ENCODE measurements around the gene FAP.

Gene FAP

GRCh38 chr2:162243294-162243693 is at the start of gene FAP:
FAP (minus strand) TSS chr2:162243445; CDS start chr2:162243327, 118 bp downstream.
- DNase-seq = no peak
- intact Hi-C loops (cut with DNase I) = no loop called here

DNA sequence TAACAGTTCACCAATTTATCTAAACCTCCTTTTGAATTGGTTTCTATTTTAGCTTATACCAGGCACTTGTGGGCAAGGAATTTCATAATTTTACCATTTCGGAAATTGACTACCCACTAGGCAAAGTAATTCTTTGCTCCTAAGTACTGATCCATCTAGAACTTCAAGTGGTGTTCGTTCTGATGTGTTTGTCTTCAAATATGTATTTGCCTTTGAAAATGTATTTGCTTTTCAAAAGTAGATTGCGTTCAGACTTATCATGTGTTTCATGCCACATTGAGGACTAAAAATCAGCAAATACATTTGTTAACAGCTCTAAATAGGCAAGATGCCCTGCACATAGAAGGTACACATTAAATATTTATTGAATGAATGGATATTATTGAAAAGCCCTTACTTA is 48.5 kb upstream of the FAP start:
- no peak for DNase-seq
- intact Hi-C loops (cut with DNase I) = loop anchor here (10.0 kb wide), 1 partner anchor 707 kb away; no protein-coding TSS in a partner anchor

- no peak for DNase-seq
- intact Hi-C loops (cut with DNase I) = no loop called here
These were observed 39.6 kb upstream of the FAP start for GRCh38 chr2:162282765-162283425.

DNA sequence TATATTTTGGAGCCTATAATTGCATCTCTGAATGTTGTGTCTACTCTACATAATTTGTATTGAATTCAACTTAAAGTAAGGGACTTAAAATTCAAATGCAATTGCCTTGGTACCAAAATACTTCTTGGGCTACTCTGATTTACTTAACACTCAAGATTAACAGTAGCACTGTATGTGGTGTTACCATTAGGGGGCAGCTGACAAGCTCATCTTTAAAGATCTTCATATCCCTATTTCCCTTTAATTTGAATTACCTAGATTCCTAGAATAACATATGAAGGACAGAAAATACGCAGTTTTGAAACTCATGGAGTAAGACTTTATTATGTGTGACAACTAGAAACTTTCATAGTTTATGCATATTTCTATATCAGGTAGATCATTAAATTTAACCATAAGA is 37.4 kb upstream of the FAP start:
- DNase-seq = no peak
- intact Hi-C loops (cut with DNase I) = no loop called here

- intact Hi-C loops (cut with DNase I) = no loop called here
- DNase-seq = no peak
These were observed 34.1 kb upstream of the FAP start for GRCh38 chr2:162277381-162277780.

GRCh38 chr2:162267996-162268395 is 24.8 kb upstream of the FAP start:
- intact Hi-C loops (cut with DNase I) = no loop called here
- DNase-seq = no peak

DNA sequence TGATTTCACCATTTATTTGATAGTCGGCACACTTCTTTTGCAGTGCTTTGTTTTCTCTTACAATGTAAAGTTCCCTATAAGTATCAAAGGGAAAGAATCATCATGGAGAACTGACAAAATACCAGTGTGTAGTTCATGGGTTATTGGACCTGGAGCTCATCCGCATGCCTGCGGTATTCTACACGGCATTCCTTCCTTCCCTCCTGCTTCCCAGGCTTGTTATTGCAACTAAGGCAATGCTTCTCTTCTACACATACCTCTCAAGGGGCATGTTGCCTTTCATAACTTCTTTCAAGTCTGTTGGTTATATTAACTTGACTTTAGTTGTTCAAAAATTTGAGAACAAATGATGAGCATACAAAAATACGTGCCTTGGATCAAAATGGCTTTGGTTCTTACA is 24.3 kb upstream of the FAP start:
- DNase-seq = no peak
- intact Hi-C loops (cut with DNase I) = no loop called here

- intact Hi-C loops (cut with DNase I) = no loop called here
- DNase-seq = no peak
These were observed 23.2 kb upstream of the FAP start for GRCh38 chr2:162266460-162266760.

- intact Hi-C loops (cut with DNase I) = no loop called here
- DNase-seq = no peak
These were observed 22.6 kb upstream of the FAP start for GRCh38 chr2:162265666-162266459.

DNA sequence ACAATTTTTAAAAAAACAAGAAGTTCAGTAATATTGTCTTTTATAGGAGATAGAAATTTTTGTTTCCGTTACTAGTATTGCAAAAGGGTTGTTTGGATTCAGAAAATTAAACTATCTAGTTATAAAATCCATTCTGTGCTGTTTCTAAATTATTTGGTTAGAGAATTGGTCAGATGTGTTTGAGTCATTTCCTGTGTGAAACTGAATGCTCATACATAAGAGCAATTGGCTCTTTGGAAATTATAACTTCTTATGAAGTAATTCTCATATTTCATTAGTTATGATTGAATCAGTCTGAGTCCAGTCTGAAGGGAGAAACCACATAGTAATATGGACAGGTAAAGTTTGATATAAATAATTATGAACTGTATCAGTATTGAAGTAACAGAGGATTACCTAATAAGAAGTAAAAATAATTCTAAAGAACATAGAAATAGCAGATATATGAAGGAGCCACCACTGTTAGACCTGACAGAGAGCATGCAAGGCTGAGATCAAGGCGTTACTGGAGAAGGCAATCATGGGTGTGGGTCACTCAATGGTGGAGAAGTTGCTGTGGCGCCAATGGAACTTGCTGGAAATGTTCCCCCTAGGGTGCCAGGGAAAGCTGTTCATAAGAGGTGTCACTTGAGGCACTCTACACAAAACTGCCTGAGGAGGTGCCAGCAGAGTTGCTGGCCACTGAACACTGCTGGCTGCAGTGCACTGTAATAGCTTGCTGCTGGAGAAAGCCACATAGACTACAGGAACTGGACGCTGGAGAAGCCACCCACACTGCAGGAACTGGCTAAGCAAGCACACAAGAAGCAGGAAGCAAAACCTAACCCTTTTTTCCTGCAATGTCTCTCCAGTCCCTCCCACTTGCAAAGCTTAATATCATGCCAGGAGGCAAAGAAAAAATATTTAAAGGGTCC is 18.0 kb upstream of the FAP start:
- peak in 3 of 10 donors; percentile 10 to 60 (median 11) for DNase-seq
- intact Hi-C loops (cut with DNase I) = no loop called here

DNA sequence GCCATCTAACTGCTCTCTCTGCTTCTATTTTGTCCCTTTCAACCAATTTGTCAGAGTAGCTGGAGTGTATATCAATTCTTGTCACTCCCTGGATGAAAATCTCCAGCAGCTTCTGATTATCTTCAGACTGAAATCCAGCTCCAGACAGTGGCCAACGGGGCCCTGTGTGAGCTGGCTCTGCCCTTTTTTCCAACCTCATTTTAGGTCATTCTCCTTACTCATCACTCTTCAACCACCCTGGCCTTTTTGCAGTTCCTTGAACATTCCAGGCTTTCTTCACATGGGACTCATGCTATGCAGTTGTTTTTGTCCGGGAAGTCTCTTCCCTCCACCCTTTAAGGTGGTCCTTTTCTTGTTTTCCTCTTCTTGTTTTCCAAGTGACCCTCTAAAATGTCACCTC is 15.4 kb upstream of the FAP start:
- no peak for DNase-seq
- intact Hi-C loops (cut with DNase I) = no loop called here

DNA sequence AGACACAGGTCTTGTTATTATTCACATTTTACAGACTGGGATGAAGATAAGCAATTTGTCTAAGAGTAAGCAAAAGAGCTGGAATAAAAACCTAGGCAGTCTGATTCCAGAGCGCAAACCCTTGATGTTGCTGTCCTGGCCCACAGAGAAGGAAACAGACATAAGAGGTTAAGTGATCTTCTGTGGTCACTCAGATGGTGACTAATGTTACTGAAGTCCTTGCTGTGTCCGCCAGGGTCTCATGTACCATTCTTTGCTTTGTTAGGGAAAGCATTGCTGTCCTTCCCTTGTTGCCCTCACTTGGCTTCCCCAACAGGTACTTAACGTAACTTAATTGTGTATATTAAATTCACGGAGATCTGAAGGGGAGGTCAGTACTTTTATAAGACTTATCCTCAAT is 14.9 kb upstream of the FAP start:
- DNase-seq = no peak
- intact Hi-C loops (cut with DNase I) = no loop called here

GRCh38 chr2:162257425-162257824 is 14.2 kb upstream of the FAP start:
- intact Hi-C loops (cut with DNase I) = no loop called here

DNA sequence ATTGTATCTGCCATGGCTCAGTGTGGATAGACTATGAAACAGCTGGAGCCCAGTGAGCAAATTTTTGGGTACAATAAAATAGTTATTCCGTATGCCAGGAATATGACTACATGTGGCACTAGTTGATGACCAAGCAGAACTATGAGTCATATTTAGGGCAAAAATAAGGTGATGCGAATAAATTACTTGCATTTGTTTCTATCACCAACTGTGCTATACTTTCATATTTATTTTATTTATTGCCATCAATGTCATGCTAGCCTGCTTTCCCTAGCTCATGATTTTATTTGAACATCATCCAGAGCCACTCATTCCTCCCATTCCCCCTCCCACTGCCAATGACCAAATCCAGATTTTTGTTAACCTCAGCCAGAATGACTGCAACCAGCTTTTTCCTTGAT is 13.3 kb upstream of the FAP start:
- DNase-seq = no peak
- intact Hi-C loops (cut with DNase I) = no loop called here

More at GRCh38 chr2:162257425-162257824, 14.2 kb upstream of the FAP start:
- no peak for DNase-seq

DNA sequence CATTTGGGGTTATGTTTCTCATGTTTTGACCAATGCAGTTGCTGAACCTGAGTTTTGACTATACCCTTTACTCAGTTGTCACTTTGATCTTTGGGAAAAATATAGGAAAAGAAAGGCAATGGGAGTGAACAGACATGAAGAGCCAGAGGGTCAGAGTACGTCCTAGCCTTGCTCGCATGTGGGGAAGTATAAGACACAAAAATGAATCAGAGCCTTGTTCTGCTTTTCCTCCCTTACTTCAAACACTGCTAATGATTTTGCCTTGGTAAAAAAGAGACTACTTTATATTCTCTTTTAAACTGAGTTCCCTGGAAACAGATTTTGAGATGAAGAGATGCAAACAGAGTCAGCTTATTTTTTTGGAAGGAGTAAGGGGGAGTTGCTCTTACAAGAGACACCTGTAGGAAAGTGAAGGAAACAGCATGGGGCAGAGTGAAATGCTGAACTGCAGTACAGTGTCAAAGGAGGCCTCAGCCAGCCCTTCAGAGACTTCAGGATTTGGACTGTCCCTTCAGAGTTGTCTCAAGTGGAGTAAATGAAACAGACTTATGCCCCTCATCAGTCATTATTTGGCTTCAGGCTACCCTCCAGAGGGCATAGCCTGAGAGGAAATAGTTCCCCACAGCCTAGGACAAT is 11.1 kb upstream of the FAP start:
- intact Hi-C loops (cut with DNase I) = no loop called here
- DNase-seq = no peak

DNA sequence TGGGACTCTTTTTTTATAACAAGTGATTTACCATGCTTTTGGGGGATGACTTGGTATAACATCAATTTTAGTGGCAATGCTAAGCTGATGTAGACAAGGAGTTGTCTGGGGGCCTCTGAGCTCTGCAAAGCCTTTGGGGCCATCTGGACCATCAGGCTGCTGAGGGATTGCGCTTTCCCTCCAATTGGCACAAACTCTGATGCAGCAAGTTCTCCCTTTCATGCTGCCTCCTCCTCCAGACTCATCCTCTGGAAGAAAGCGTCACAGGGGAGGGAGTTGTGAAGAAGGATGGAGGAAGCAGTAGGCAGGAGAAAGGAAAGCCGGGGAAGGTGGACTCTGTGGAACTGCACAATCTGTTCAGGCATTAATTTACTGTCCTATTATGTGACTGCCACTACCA is 10.2 kb upstream of the FAP start:
- DNase-seq = peak in 5 of 10 donors; percentile 12 to 79 (median 17)
- intact Hi-C loops (cut with DNase I) = no loop called here

- intact Hi-C loops (cut with DNase I) = no loop called here
- DNase-seq = no peak
These were observed 8.9 kb upstream of the FAP start for GRCh38 chr2:162252153-162252552.

- intact Hi-C loops (cut with DNase I) = no loop called here
- DNase-seq = no peak
These were observed 2.5 kb upstream of the FAP start for GRCh38 chr2:162245781-162246180.

GRCh38 chr2:162245061-162245460 is 1.8 kb upstream of the FAP start:
- intact Hi-C loops (cut with DNase I) = no loop called here
- DNase-seq = no peak

DNA sequence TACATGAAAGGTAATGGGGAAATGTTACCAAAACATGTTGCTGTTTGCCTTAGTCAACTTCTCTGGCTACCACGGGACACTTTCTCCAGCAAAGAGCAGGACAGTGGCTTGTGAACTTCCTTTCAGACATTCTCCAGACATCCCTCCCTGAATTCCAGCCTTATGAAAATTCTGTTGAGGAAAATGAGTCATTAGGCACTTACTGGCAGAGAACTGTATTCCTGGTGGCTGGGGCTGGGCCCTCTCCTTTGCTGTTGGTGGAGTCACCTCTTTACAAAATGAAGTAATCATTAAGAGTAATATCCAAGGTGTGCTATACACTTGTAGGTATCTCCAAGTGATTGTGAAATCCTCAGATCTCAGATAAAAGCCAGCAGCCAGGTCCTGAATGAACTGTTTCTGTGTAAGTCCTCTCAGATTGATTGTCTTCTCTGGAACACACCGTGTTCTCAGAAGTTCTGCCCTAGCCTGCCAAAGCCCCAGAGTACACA is 1.3 kb upstream of the FAP start:
- intact Hi-C loops (cut with DNase I) = no loop called here
- no peak for DNase-seq

- DNase-seq = no peak
- intact Hi-C loops (cut with DNase I) = no loop called here
These were observed 470 bp upstream of the FAP start for GRCh38 chr2:162243715-162244114.
